ENCODE measurements around the gene ATP6V1F.
"Not testable (repeated sequence)": the region's sequence is repeated elsewhere in the genome, so short reads cannot be mapped to it uniquely, and the experiment has no call there.

Gene ATP6V1F

DNA sequence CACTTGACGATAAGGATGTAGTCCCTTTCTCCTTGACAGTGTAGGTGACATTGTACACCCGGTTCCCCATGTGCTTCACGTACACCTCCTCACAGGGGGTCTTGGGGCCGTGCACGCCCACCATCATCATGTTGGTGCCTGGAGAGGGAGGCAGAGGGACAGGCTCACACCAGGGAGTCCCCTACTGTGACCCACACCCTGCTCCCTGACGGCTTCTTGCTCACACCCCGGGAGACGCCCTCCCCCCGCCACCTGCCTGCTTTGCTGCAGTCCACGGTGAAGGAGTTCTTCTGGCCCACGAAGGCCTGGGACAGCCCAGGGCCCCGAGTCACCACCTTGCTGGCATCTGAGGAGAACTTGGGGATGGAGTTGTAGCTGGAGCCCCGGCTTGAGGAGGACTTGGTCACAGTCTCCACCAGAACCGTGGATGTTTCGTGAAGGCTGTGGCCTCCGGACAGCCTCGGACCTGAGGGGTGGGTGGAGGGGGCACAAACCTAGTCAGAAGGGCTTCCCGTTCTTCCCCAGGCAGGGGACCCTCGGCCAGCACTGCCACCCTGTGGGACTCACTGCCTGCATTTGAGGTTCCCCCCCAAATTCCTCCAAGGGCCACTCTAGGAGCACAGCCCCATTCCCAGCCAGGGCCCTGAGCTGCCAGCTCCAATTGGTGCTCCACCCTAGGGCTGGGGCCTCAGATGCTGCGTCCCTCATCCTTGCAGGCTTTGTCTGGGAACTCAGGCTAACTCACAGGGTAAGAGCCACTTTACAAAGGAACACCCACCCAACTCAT is 50.2 kb downstream of the ATP6V1F start:
- not testable (repeated sequence) for H3K4me3 ChIP-seq (ENCODE audit: low read depth in 1 of 2, low read length in 2 of 2); H3K9me3 ChIP-seq (ENCODE audit: control insufficient read depth in 1 of 2, low read length in 2 of 2); H3K27ac ChIP-seq (ENCODE audit: low read length); H3K36me3 ChIP-seq (ENCODE audit: control insufficient read depth in 1 of 2, insufficient read depth in 2 of 2, low read length in 2 of 2)
- Histone ChIP-seq H3K27me3 (ENCODE audit: low read depth, low read length) (peaks cover 26% of the 10 kb centered on the region), H3K4me1 (ENCODE audit: control insufficient read depth in 1 of 2, insufficient read depth in 2 of 2, low read length in 2 of 2) (peaks cover 0 to 18% of the 10 kb centered on the region in 2 donors)

GRCh38 chr7:128913870-128914565 is 51.4 kb downstream of the ATP6V1F start:
- Histone ChIP-seq H3K27me3 (ENCODE audit: low read depth, low read length) (peaks cover 26% of the 10 kb centered on the region), H3K4me3 (ENCODE audit: low read depth in 1 of 2, low read length in 2 of 2) (no peak overlapping the region), H3K27ac (ENCODE audit: low read length) (no peak overlapping the region), H3K36me3 (ENCODE audit: control insufficient read depth in 1 of 2, insufficient read depth in 2 of 2, low read length in 2 of 2) (no peaks in the 10 kb centered on the region), H3K4me1 (ENCODE audit: control insufficient read depth in 1 of 2, insufficient read depth in 2 of 2, low read length in 2 of 2) (peaks cover 0 to 18% of the 10 kb centered on the region in 2 donors), H3K9me3 (ENCODE audit: control insufficient read depth in 1 of 2, low read length in 2 of 2) (no peaks in the 10 kb centered on the region)

GRCh38 chr7:128914566-128915151 is 52.0 kb downstream of the ATP6V1F start:
- H3K4me1 ChIP-seq (ENCODE audit: control insufficient read depth in 1 of 2, insufficient read depth in 2 of 2, low read length in 2 of 2), result peaks cover 0 to 13% of the 10 kb centered on the region in 2 donors
- no peaks in the 10 kb centered on the region for H3K36me3 ChIP-seq (ENCODE audit: control insufficient read depth in 1 of 2, insufficient read depth in 2 of 2, low read length in 2 of 2)
- H3K27me3 ChIP-seq (ENCODE audit: low read depth, low read length), result peaks cover 19% of the 10 kb centered on the region
- no peak overlapping the region for H3K4me3 ChIP-seq (ENCODE audit: low read depth in 1 of 2, low read length in 2 of 2)
- H3K9me3 ChIP-seq (ENCODE audit: control insufficient read depth in 1 of 2, low read length in 2 of 2), result no peaks in the 10 kb centered on the region
- no peak overlapping the region for H3K27ac ChIP-seq (ENCODE audit: low read length)

- H3K9me3 ChIP-seq (ENCODE audit: control insufficient read depth in 1 of 2, low read length in 2 of 2), result no peaks in the 10 kb centered on the region
- peaks cover 0 to 6% of the 10 kb centered on the region in 2 donors for H3K4me1 ChIP-seq (ENCODE audit: control insufficient read depth in 1 of 2, insufficient read depth in 2 of 2, low read length in 2 of 2)
- peak overlapping the region; percentile 33 to 53 for H3K4me3 ChIP-seq (ENCODE audit: low read depth in 1 of 2, low read length in 2 of 2)
- H3K27ac ChIP-seq (ENCODE audit: low read length), result no peak overlapping the region
- peaks cover 16% of the 10 kb centered on the region for H3K27me3 ChIP-seq (ENCODE audit: low read depth, low read length)
- no peaks in the 10 kb centered on the region for H3K36me3 ChIP-seq (ENCODE audit: control insufficient read depth in 1 of 2, insufficient read depth in 2 of 2, low read length in 2 of 2)
Observed at GRCh38 chr7:128915271-128915819, 52.7 kb downstream of the ATP6V1F start.

Measured in muscle layer of duodenum (tissue), 2 donors.